Spinal cord (tissue), 10 donors: ENCODE results near the gene CSHL1. TPM values are rescaled to one million over a fixed set of nuclear protein-coding genes. Genes with fewer than 3 reads are reported as not detected.
"Not testable (repeated sequence)": the region's sequence is repeated elsewhere in the genome, so short reads cannot be mapped to it uniquely, and the experiment has no call there.

Experiments
- DNase-seq, 6 donors: peaks; one replicate each; pipeline versions ENCODE4 v3.0.0 to v3.0.0-alpha.2; 2013 to 2015; ENCODE audit warnings: low spot score in 6 of 6, low read depth in 4 of 6
- H3K27ac ChIP-seq: one replicate; pipeline ENCODE4 v1.5.1; 2013; ENCODE audit warnings: low read depth, low read length, control low read depth
- H3K27me3 ChIP-seq: one replicate; pipeline ENCODE4 v1.6.1; 2013; ENCODE audit warnings: low read length; ENCODE audit not compliant: control insufficient read depth, insufficient read depth
- H3K36me3 ChIP-seq: one replicate; pipeline ENCODE4 v1.6.1; 2013; ENCODE audit warnings: low read length; ENCODE audit not compliant: control insufficient read depth, insufficient read depth
- H3K4me1 ChIP-seq: one replicate; pipeline ENCODE4 v1.6.1; 2013; ENCODE audit warnings: low read length; ENCODE audit not compliant: control insufficient read depth, insufficient read depth
- H3K4me3 ChIP-seq: one replicate; pipeline ENCODE4 v1.5.1; 2013; ENCODE audit warnings: low read depth, low read length, control low read depth
- H3K9me3 ChIP-seq: one replicate; pipeline ENCODE4 v1.6.1; 2013; ENCODE audit warnings: low read length; ENCODE audit not compliant: control insufficient read depth, insufficient read depth
- WGBS: methylation state at CpG from one replicate; pipeline ENCODE4 v1.1.5; 2013; ENCODE audit warnings: missing lambda C conversion rate; ENCODE audit not compliant: insufficient coverage; 5-methylcytosine and 5-hydroxymethylcytosine counted together
- polyA plus RNA-seq, 2 donors: library from polyadenylated mRNA; unstranded; fragments of 120-200 nt; gene quantifications; one replicate each; pipeline ENCODE4 v1.2.1, GENCODE V29; 2013; ENCODE audit not compliant: insufficient read length in 2 of 2
- total RNA-seq, 2 donors: library from RNA; depleted of rRNA in 1 of 2; stranded (reverse); fragments of 120-200 nt in 1 of 2; fragments of >200 nt in 1 of 2; gene quantifications; one replicate each; pipeline versions ENCODE4 v1.2.3 to v1.2.4, GENCODE V29; 2013 to 2014
- donor health status: healthy.

CSHL1 gene
- total and polyA plus RNA-seq, 4 donors: 1.0 TPM; not detected in 3

GRCh38 chr17:63914471-63914870, 3.4 kb upstream of the CSHL1 start:
- 95% methylated on average over 7 of the region's 7 CpGs for WGBS
- peaks cover 3% of the 10 kb centered on the region for H3K27me3 ChIP-seq
- H3K36me3 ChIP-seq: no peaks in the 10 kb centered on the region
- H3K4me3 ChIP-seq: no peak overlapping the region
- H3K27ac ChIP-seq: no peak overlapping the region
- H3K9me3 ChIP-seq: no peaks in the 10 kb centered on the region
- H3K4me1 ChIP-seq: no peaks in the 10 kb centered on the region
- DNase-seq: no peak

DNA sequence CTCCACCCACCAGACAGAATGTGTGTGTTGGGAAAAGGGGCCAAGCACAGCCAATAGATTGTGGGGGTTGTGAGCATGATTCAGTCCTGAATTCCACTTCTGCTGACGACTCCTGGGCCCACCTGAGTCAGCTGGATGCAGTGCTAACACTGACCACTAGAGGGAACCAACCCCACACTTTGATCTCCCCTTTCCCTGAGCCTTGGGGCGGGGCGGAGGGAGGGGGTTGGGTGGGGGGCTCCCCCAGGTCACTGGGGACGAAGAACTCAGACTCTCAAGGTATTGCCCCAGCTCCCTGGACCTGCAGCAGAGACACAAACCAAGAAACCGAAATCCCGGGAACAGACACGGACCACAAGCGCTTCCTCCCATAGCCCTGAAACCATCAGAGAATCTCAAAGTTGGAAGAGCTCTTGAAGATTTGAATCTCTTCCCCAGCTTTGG, 621 bp upstream of the CSHL1 start:
- DNase-seq: peak in 3 of 6 donors; percentile 5 to 61 (median 30)
- 51% methylated on average over 5 of the region's 8 CpGs for WGBS

DNA sequence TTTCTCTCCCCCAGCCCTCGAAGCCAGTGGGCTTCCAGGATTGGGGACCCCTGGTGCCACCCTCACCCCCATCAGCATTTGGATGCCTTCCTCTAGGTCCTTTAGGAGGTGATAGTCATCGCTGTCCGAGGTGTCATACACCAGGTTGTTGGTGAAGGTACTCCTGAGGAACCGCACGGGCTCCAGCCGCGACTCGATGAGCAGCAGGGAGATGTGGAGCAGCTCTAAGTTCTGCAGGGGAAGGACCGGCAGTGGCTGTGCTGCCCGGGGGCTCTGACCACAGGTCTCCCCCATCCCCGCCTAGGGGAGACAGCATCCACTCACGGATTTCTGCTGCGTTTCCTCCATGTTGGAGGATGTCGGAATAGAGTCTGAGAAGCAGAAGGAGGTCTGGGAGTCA, 962 bp downstream of the CSHL1 start:
- 86% methylated on average over 9 of the region's 14 CpGs for WGBS
- H3K36me3 ChIP-seq: no peaks in the 10 kb centered on the region

More for the DNA sequence above, 621 bp upstream of the CSHL1 start:
- Histone ChIP-seq H3K9me3 (no peaks in the 10 kb centered on the region), H3K4me3 (no peak overlapping the region), H3K36me3 (no peaks in the 10 kb centered on the region), H3K4me1 (no peaks in the 10 kb centered on the region), H3K27ac (no peak overlapping the region), H3K27me3 (no peaks in the 10 kb centered on the region)

DNA sequence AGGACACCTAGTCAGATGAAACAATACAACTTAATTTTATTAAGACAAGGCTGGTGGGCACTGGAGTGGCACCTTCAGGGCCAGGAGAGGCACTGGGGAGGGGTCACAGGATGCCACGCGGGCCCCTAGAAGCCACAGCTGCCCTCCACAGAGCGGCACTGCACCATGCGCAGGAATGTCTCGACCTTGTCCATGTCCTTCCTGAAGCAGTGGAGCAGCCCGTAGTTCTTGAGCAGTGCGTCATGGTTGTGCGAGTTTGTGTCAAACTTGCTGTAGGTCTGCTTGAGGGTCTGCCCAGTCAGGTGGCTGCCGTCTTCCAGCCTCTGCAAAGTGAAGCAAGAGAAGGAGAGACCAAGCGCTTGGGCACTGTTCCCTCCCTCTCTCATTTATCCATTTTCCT, 1.5 kb downstream of the CSHL1 start:
- H3K4me1 ChIP-seq, DNase-seq, H3K36me3 ChIP-seq, H3K4me3 ChIP-seq, H3K27me3 ChIP-seq, H3K9me3 ChIP-seq, H3K27ac ChIP-seq: not testable (repeated sequence)
- 90% methylated on average over 8 of the region's 10 CpGs for WGBS

More for the DNA sequence above, 962 bp downstream of the CSHL1 start:
- Histone ChIP-seq H3K9me3 (no peaks in the 10 kb centered on the region), H3K4me3 (no peak overlapping the region), H3K27me3 (no peaks in the 10 kb centered on the region), H3K27ac (no peak overlapping the region), H3K4me1 (no peaks in the 10 kb centered on the region)
- DNase-seq: no peak

- not testable (repeated sequence) for DNase-seq, H3K9me3 ChIP-seq, H3K36me3 ChIP-seq, H3K4me1 ChIP-seq, H3K4me3 ChIP-seq, H3K27ac ChIP-seq, H3K27me3 ChIP-seq
- WGBS: 78% methylated on average over 2 of the region's 12 CpGs
Measured at GRCh38 chr17:63907161-63907778, 3.8 kb downstream of the CSHL1 start.

GRCh38 chr17:63904796-63905195, 6.3 kb downstream of the CSHL1 start:
- not testable (repeated sequence) for DNase-seq, H3K9me3 ChIP-seq, H3K27me3 ChIP-seq, H3K36me3 ChIP-seq, H3K4me1 ChIP-seq, H3K27ac ChIP-seq, H3K4me3 ChIP-seq
- WGBS: 100% methylated on average over 4 of the region's 8 CpGs

DNA sequence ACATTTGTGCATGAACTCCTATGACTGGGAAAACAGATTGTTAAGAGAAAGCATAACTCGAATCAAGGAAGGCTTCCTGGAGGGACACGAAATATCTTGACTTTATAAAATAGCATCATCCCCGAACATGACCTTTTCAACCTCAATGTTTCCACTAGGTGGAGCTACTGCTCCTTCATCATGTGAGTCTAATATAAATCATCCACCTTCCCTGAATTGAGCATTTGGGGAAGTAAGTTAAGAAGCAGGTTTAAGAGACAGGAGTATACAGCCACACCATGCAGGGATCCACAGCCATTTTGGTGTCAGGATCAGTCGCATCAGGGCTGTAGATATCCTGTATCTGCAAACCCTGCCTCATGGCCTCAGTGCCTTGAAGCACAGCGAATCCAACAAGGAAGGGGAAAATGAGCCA, 7.3 kb downstream of the CSHL1 start:
- not testable (repeated sequence) for H3K4me1 ChIP-seq, H3K27me3 ChIP-seq, H3K27ac ChIP-seq, DNase-seq, H3K36me3 ChIP-seq, H3K9me3 ChIP-seq, H3K4me3 ChIP-seq
- 55% methylated on average over 2 of the region's 5 CpGs for WGBS

DNA sequence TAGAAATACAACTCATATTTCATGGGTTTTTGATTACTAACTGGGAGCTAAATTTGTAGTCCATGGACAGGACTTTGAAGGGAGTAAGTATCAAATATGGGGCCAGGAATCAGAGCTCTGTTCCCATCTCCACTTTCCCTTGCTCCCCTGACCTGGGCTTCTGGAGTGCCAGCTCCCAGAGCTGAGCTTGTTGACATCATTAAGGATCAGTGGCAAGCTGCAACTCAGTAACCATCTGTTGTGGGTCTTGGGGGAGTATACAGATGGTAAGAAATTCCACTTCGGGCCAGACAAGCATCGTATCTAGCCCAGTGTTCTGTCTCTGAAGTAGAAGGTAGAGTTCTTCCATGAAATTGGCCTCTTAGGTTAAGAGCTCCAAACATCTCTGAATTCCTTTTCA, 9.1 kb downstream of the CSHL1 start:
- peak in 1 of 6 donors; percentile 11 for DNase-seq
- 79% methylated on average over 2 of the region's 2 CpGs for WGBS
- H3K4me3 ChIP-seq: not testable (repeated sequence)

GRCh38 chr17:63898899-63899798, 11.9 kb downstream of the CSHL1 start:
- H3K9me3 ChIP-seq, H3K27ac ChIP-seq, H3K4me1 ChIP-seq, H3K27me3 ChIP-seq, H3K36me3 ChIP-seq, DNase-seq, H3K4me3 ChIP-seq: not testable (repeated sequence)
- WGBS: 89% methylated on average over 4 of the region's 6 CpGs

More for the DNA sequence above, 9.1 kb downstream of the CSHL1 start:
- H3K9me3 ChIP-seq, H3K27ac ChIP-seq, H3K36me3 ChIP-seq, H3K27me3 ChIP-seq, H3K4me1 ChIP-seq: not testable (repeated sequence)
